ENCODE data around the gene HEXA.

The HEXA gene

DNA sequence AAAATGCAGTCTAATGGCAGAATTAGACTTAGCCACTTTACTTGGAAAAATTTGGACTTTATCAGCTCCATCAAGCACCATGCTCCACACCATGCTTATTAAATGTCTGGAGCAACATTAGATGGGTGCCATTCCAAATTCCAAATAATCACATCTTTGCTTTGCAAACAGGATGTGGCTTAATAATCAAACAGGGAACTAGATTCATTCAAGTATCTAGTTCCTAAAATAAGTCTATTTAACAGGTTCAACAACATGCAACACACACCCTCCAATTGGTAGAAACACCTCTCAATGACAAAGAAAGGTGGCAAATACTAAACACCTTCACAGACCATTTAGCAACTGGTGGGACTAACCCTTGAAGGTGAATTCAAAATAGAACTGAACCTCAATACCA lies 3.5 kb downstream of the HEXA start:
- DNase-seq = no peak

DNA sequence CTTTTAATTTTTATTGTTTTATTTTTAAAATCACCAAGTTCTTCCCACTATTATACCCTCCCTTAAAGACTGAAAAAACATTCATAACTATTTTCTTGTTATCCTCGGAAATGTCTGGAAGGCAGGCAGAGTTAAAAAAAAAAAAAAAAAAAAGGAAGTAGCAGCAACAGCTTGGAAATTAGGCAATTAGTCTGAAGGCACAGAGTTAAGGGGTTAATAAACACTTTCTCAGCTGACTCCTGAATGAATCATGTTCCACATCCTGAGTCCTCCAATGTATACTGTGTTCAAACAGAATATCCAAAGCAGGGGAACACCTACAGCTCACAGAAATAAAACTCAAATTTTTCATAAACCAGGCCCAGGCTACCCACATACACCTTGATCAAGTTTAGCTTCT lies 5.8 kb downstream of the HEXA start:
- DNase-seq = no peak

DNA sequence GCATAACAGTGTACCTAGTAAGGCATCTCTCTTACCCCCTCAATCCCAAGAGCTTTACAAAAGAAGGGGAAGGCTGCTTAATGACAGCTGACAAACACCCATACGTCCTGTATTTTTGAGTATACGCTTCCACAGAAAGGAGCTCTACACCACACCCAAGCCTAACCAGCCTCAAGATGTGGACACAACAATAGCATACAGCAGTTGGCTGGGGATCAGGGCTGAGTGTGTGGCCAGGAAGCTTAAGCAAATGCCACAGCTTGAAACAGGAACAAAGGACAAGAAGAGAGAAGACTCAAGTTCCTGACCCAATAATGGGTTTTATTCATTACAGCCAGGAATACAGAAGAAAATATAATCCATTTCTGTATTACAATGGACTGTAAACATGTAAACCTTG lies 6.9 kb downstream of the HEXA start:
- DNase-seq = no peak

DNA sequence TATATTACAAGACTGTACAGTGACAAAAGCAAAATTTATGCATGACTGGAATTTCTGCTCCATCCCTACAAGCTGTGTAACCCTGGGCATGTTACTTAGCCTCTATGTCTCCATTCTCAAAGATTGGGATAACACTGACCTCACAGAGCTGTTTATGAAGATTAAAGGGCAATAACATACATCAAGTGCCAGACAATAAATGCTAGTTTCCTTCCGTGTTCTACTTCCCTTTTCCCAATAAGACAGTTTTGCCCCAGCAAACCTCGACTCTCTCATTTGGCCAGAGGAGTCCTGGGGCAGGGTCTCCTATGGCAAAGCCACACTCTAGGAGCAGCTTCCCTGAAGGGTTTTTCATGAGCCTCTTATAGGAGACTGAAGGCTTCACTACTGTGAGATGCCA lies 7.5 kb downstream of the HEXA start:
- DNase-seq = no peak

DNA sequence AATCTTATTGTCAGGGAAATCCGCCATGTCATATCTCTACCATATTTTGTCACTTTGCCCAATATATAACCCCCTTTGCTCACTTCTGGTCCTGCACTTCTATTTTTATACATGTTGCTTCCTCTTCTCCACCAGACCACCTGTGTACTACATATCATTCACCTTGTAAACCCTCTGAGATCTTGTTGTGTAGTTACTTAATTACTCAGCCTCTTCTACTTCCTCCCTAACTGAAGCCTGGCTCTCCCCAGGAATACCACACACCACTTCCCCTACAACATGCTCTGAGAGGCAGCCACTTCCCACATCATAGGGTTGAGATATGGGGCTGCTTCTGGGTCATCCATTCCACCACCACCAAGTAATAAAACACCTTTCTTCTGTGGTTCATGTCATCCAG lies 10.0 kb downstream of the HEXA start:
- peak; percentile 6 for DNase-seq

DNA sequence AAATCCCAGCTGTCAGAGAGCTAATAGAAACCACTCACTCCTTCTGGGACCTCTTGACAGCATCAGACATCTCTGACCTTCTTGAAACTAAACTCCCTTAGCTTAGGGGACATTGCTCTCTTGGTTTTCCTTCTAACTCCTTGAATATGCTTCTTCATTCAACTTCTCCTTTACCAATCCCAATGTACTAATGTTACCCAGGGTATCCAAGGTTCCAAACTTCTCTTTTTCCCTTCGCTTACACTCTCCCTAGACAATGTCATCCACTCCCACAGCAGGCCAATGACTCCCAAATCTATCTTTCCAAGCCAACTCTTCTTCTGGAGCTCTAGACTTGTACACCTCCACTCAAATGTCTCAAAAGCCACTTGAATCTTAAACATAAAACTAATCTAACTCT lies 14.6 kb downstream of the HEXA start:
- no peak for DNase-seq

DNA sequence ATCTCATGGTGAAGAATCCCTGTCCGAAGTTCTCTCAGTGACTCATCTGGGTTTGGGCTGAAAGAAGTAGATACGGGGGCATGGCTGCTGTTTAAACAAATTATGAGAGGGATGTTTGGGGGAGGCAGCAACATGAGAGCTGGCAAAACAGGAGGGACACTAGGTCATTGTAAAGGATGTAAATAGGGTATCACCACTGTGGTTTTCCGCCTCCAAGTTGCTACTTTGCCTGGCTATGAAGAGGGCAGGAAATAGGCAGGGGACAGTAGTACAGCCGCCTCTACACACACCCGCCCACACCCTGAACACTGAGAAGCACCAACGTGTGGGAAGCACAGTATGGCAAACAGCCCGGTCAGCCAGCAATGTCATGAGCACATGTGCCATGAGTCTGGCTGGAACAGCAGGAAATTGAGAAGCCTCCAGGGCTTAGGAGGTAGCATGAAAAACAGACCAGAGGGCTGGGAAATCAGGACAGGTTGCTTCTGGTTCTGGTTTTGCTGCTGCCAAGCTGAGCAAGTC lies 17.1 kb downstream of the HEXA start:
- no peak for DNase-seq

DNA sequence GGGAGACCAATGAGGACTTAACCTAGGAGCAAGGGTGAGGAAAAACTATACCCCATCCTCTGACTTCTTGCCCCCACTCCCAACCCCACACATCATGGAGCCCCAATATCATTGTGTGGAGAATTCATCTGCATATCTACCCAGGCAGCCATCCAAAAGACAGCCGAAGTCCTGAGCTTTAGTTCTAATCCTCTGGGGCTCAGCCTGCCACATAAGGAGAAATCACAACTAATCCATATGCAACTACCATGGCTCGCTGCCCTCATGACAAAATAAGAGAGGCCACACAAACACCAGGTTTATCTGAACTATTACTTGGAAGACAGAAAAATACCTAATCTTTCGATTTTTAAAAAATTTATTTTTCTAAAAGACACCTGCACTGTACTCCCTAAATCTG lies 17.7 kb downstream of the HEXA start:
- no peak for DNase-seq

DNA sequence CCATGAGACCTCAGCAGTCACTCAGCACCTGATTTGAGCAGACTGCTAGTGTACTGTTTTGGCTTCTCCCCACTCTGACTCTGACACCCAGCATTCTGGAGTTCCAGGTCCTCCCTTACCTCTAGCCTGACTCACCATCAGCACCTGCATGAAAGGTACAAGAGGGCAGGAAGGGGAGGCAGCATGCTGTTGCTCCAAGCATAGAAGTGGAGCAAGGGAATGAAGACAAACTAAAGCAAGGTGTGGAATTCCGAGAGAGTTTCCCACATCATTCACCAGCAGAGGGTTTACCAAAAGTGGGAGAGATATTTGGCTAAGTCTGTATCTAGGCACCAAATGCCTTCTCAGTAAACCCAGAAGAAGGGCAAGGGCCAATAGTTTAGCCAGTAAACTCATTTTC lies 21.3 kb downstream of the HEXA start:
- no peak for DNase-seq

DNA sequence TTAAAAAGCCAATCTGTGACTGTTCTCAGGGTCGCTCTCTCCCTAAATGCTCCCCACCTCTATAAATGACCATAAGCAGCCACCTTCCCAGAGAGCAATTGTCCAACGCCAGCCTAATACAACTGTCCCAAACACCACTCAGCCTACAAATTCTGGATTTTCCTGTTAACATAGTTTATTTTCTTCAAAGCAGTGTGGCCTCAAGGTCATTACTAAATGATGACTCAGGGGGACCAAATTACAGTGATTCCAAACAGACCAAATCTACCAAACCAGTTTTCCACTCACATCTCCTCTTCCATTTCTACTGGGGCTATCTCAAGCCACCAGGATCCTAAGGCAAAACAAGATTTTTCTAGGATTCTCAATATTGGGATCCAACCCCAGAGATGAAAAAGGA lies 22.5 kb downstream of the HEXA start:
- no peak for DNase-seq

DNA sequence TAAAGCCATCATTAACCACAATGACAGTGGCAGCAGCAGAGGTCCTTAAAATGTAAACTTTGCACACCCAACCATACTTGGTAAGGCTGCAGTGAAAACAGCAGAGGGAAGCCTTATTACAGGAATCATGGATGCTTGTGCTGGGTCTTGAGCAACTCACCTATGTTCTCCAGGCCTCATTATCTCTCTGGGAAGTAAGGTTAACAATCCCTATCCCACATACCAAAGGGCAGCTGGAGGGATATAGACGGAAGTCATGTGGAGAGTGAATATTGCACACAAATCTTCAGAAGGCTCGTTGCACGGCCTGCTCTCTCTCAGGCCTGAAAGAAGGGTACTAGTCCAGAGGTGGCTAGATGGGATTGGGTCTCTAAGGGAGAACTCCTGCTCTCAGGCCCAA lies 30.0 kb downstream of the HEXA start:
- DNase-seq = no peak

DNA sequence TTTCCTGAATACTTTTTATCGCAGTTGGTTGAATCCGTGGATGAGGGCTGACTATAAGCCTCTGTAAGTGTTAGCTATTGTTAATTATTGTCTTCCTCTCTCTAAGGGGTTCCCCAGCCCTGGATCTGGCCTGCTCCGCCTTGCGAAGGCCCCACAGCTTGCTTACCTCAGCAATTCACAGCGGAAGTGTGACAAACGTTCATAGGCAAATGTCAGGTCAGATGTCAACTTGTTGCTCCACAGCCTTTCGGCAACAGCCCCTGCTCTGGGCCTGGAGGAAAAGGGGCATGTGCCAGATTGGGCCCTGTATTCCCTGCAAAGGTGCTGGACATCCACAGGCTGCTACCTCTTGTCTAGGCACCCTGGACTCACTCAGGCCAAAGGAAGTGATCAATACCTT lies 30.5 kb downstream of the HEXA start:
- DNase-seq = no peak

DNA sequence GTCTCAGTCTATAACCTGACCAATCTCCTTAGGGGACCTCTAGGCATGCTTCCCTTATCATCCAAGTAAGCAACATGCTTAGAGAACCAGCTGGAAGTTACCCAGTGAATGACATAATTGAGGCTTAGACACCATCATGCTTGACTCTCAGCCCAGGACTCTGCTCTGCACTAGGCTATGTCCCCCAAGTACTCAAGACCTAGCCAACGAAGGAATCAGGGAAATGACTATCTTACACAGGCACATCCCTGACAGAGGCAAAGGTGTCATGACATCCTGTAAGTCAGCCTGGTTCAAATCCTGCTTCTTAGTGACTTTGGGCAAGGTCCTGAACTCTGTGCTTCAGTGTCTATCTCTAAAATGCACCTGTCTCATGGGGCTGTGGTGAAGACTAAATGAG lies 31.2 kb downstream of the HEXA start:
- DNase-seq = no peak

DNA sequence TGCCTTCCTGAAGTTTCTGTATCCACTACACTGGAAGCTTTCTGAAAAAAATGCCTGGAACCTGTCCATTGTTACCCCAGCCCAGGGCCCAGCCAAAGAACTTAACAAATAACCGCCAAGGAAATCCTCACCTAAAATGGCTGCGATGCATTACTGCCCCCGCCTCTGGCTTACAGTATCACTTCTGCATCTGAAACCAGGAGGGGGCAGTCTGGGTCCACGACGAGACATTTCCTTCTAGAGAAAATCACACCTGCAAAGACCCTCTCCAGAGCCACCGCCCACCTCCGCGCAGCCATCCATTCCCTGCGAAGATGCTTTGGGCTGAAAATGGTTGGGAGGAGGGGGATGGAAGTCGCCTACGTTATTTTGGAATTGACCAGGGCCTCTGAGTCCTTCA lies 33.4 kb downstream of the HEXA start:
- no peak for DNase-seq

DNA sequence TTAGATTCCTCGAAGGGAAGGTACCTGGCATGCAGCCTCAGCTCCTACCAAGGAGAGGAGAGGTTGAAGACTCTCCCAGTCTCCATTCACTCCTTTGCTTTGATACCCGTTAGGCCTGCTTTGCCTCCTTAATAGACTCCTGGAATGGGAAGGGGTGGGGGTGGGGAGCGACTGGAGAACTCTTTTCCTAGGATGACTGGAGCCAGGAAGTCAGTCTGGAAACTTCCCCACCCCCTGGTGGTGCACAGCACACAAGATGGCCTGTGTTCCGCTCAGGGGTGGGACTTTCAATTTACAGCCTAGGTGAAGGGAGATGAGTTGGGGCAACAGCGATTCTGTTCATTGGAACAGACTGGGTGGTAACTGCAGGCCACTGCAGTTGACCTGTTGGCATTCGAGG lies 34.5 kb downstream of the HEXA start:
- no peak for DNase-seq

DNA sequence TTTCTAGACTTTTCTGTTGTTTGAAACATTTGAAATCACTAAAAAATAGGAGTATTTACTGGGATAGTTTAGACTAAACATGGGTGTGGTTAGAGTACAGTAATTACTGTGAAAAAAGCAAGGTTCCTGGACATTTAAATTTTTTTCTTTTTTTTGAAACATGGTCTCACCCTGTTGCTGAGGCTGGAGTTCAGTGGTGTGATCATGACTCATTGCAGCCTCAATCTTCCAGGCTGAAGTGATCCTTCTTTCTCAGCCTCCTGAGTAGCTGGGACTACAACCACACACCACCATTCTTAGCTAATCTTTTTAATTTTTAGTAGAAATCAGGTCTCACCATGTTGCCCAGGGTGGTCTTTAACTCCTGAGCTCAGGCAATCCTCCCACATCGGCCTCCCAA lies 35.4 kb downstream of the HEXA start:
- DNase-seq = no peak

DNA sequence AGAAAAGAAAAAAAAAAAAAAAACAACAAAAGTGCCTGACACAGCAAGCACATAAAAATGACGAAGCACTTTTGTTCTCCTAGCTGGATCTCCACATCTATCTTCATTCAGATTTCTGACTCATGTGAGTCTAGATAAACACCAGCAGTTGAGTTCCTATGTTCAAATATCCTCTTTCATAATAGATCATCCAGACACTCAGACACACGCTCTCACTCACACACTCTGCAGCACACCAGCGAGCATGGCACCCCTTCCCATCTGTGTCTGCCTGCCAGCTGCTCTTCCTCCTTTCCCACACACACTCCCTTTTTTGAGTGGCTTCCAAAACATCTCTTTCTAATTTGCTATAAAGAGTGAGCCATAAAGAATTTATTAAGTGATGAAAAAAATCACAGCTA lies 36.0 kb downstream of the HEXA start:
- DNase-seq = no peak

DNA sequence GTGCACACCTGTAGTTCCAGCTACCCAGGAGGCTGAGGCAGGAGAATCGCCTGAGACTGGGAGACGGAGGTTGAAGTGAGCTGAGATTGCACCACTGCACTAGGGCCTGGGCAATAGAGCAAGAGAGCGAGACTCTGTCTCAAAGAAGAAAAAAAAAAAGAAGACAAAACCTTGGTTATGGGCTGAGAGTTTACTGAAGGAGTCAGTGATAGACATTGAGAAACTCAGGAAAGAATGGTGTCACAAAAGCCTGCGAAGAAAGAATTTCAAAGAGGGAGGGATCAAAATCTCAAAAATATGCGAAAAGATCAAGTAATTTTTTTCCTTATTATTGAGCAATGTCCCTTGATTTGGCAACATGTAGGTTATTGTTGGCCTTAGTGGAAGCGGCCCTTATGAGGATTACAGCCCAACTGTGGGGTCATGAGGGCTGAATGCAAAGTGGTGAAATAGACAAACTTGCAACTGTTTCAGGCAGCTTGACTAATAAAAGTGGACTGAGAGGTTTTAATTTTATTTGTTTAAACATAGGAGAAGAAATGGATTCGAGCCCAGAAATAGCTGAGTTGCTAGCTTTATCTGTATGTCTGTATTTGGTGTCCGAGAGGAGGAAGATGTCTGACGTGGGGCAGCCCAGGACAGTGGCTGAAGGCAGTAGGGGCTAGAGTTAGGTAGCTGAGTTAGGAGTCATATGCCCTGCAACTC lies 37.0 kb downstream of the HEXA start:
- DNase-seq = no peak

DNA sequence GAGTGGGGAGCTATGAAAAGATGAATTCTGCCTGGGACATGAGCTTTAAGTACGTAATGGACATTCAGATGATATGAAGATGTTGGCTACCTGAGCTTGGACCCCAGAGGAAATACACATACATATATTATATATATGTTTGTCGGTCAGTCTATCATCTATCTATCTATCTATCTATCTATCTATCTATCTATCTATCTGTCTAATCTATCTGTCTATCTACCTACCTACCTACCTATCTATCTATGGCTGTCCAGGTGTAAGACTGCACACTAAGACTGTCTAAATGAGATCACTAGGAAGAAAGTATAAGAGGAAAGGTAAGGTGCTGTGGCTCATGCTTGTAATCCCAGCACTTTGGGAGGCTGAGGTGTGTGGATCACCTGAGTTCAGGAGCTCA lies 37.7 kb downstream of the HEXA start:
- DNase-seq = no peak

DNA sequence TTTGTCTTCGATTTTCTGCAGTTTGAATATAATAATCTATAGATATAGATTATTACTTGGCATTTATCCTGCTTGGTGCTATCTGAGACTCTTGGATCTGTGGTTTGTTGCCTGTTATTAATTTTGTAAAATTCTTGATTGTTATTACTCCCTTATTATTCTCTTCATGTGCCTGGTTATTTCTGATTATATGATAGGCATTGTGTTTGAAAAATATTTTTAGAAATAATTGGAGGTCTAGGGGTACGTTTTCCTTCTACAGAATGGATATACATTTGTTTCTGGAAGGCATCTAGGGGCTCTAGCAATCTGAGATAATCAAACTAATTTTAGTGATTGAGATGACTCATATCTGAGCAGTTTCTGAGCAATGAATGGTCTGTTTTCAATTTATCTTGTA lies 41.0 kb downstream of the HEXA start:
- no peak for DNase-seq

DNA sequence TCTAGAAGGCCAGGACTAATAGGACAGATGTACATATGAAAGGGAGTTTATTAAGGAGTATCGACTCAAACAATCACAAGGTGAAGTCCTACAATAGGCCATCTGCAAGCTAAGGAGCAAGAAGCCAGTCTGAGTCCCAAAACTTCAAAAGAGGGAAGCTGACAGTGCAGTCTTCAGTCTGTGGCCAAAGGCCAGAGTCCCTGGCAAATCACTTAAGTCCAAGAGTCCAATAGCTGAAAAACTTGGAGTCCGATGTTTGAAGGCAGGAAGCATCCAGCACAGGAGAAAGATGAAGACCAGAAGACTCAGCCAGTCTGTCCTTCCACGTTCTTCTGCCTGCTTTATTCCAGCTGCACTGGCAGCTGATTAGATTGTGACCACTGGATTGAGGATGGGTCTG lies 44.8 kb downstream of the HEXA start:
- no peak for DNase-seq

DNA sequence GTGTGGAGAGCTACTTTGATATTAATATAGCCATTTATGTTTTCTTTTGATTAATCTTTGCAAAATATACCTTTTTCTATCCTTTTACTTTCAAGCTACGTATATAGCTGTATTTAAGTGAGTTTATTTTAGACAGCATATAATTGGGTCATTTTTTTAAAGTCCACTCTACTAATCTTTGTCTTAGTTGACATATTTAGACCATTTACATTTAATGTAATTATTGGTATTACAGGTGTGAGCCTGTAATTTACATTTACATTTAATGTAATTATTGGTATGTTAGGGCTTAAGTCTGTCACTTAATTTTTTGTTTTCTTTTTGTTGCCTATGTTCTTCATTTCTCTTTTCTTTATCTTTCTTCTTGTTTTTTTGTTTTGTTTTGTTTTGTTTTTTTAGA lies 52.1 kb downstream of the HEXA start:
- no peak for DNase-seq

DNA sequence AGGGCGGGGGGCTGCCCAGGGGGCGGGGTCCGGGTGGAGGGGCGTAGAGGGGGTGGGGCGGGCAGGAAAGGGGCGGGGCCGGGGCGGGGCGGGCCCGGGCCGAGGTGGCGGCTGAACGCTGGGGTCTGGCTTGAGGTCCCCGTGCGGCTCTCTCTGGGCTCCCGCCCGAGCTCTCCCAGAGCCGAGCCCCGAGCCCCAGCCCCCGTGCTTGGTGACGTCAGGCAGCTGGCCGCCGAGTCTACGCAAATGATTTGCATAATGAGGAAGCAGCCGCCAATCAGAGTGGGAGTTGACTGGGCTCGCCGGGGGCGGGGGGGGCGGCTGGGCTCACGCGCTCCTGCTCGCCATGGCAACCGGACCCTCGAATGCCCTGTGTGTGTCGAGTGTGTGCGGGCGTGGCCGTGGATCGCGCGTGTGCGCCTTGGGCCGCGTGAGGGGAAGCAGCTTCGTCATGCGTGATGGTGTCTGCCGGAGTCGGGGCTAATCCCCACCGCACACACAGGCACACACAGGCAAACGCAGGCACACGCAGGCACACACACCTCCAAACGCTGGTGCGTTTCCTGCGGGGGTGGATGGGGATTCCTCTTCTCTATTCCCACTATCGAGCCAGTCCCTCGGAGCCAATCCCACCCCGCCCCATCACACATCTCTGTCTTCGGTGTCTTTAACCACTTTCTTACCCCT lies 55.7 kb downstream of the HEXA start, which contains the start of gene CELF6:
CELF6 (minus strand) TSS at position 173 of the 687 bp plus-strand sequence. CDS start 283 bp downstream, outside the sequence.
- no peak for DNase-seq

DNA sequence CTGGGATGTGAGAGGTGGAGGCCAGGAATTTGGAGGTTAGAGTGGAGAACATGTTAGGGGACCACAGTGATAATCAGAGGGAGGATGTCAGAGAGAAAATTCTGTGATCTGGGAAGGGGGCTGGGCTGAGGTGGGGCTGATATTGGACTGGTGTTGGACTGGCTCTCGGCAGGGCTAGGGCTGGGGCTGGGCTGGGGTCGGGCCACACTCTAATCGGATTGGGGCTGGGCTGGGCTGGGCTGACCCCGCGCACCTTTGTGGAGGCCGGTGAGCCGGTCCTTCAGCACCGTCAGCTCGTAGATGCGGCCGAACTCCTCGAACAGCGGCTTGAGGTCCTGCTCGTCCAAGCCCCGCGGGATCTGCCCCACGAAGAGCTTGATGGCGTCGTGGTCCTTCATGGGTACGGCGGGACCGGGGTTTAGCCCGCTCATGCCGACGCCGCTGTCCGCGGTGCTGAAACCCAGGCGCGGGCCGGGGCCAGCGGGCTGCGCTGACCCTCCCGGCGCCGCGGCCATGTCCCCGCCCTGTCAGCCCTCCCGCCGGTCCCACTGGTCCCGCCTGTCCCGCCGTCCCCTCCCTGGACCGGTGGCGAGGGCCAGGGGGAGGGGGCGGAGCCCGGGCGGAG lies 56.3 kb downstream of the HEXA start:
- DNase-seq = no peak

All from NK-92 treated with Interleukin-12 subunit alpha and Interleukin-12 subunit beta, amount 100 ng/mL, for 24 hours (cell line).